ENCODE results near the gene SNED1.

SNED1 gene

GRCh38 chr2:241007880-241008710 lies 9.7 kb downstream of the SNED1 start (continued):
- no peak for TF ChIP-seq ZNF658 (tag by site-specific recombination; IDR thresholded peaks at IDR 0.05)
- no peak for TF ChIP-seq IKZF3 (tag by site-specific recombination; IDR thresholded peaks at IDR 0.05)
- no peak for TF ChIP-seq ZNF626 (tag by site-specific recombination; IDR thresholded peaks at IDR 0.05)
- no peak for TF ChIP-seq ZNF138 (tag by site-specific recombination; IDR thresholded peaks at IDR 0.05; ENCODE audit: borderline replicate concordance)
- no peak for TF ChIP-seq ZNF48 (tag by site-specific recombination; IDR thresholded peaks at IDR 0.05)

GRCh38 chr2:241008711-241009121 lies 10.3 kb downstream of the SNED1 start:
- H3K4me1 ChIP-seq (ENCODE audit: control insufficient read depth, insufficient read depth, low read length): peaks cover 11% of the 10 kb centered on the region
- H3K36me3 ChIP-seq (ENCODE audit: control insufficient read depth in 2 of 2, insufficient read depth in 1 of 2, low read length in 2 of 2): no peaks in the 10 kb centered on the region
- TF ChIP-seq ZBTB44 (tag by site-specific recombination; IDR thresholded peaks at IDR 0.05) (no peak), ZBTB21 (tag by site-specific recombination; IDR thresholded peaks at IDR 0.05) (no peak), ZNF510 (tag by site-specific recombination; IDR thresholded peaks at IDR 0.05; ENCODE audit: insufficient replicate concordance) (no peak), MZF1 (tag by site-specific recombination; IDR thresholded peaks at IDR 0.05; ENCODE audit: borderline replicate concordance) (no peak), REST (tag by site-specific recombination; IDR thresholded peaks at IDR 0.05) (no peak), MYNN (tag by site-specific recombination; IDR thresholded peaks at IDR 0.05; ENCODE audit: borderline replicate concordance) (no peak)
- H3K4me3 ChIP-seq (ENCODE audit: low read depth, low read length): no peak overlapping the region
- no peak overlapping the region for H3K27ac ChIP-seq (ENCODE audit: extremely low read depth, low read depth, low read length)
- no peaks in the 10 kb centered on the region for H3K9me3 ChIP-seq (ENCODE audit: control insufficient read depth, insufficient read depth, low read depth, low read length)
- ChIA-PET CTCF (interaction anchor here (1.1 kb wide), 2 partner anchors 94 to 95 kb away, joined by 3 to 4 read pairs; no protein-coding TSS in a partner anchor), POLR2A (no interaction called here)

GRCh38 chr2:241009191-241009590 lies 10.8 kb downstream of the SNED1 start:
- H3K9me3 ChIP-seq (ENCODE audit: control insufficient read depth, insufficient read depth, low read depth, low read length): no peaks in the 10 kb centered on the region
- no peak overlapping the region for H3K4me3 ChIP-seq (ENCODE audit: low read depth, low read length)
- POLR2A ChIA-PET: interaction anchor here (0.6 to 1.6 kb wide), 4 partner anchors 11 to 693 kb away, joined by 3 to 5 read pairs (median 4); partner anchors contain the start of genes ING5, MTERF4, PASK and SNED1
- no peaks in the 10 kb centered on the region for H3K36me3 ChIP-seq (ENCODE audit: control insufficient read depth in 2 of 2, insufficient read depth in 1 of 2, low read length in 2 of 2)
- H3K27ac ChIP-seq (ENCODE audit: extremely low read depth, low read depth, low read length): no peak overlapping the region; the same call in 1 of the 2 replicates
- peaks cover 11% of the 10 kb centered on the region for H3K4me1 ChIP-seq (ENCODE audit: control insufficient read depth, insufficient read depth, low read length)
- CTCF ChIA-PET: interaction anchor here (0.6 to 1.3 kb wide), 5 partner anchors 9 to 95 kb away, joined by 3 to 5 read pairs (median 3); no protein-coding TSS in a partner anchor
- TF ChIP-seq ZSCAN23 (tag by site-specific recombination; IDR thresholded peaks at IDR 0.05) (no peak), ZNF350 (tag by site-specific recombination; IDR thresholded peaks at IDR 0.05) (no peak), MZF1 (tag by site-specific recombination; IDR thresholded peaks at IDR 0.05; ENCODE audit: borderline replicate concordance) (no peak), SP2 (tag by site-specific recombination; IDR thresholded peaks at IDR 0.05) (no peak), ZNF311 (tag by site-specific recombination; IDR thresholded peaks at IDR 0.05; ENCODE audit: borderline replicate concordance) (no peak), ZNF280C (tag by site-specific recombination; IDR thresholded peaks at IDR 0.05) (no peak), ZNF555 (tag by site-specific recombination; conservative IDR thresholded peaks at IDR 0.05) (no peak)
